IMR-90 (cell line): ENCODE results near the gene NDC80. TPM values are rescaled to one million over a fixed set of nuclear protein-coding genes. Genes with fewer than 3 reads are reported as not detected.

ENCODE experiments used
- ATAC-seq: fragments of 200-7000 bp; cut with Tn5 transposase; 2 replicates; pipeline ENCODE4 v1.9.1; 2020; ENCODE audit warnings: low read depth, mild to moderate bottlenecking, moderate library complexity
- BruUV-seq: library from RNA; stranded (reverse); fragments of 400-500 nt; replicated peaks from 2 replicates; lab custom pipeline; 2021; lab: Mats Ljungman, UMichigan
- CTCF ChIA-PET: fragments of 300-600 bp; formaldehyde crosslinking; extraction: SDS; loops from one replicate; lab custom pipeline; 2021; ENCODE audit warnings: antibody characterized with exemption; lab: Yijun Ruan, JAX
- POLR2A ChIA-PET: fragments of 300-600 bp; sonication (Branson Sonifier 250); formaldehyde crosslinking; loops from one replicate; lab custom pipeline; 2022; ENCODE audit warnings: antibody characterized with exemption; ENCODE audit not compliant: unreplicated experiment; lab: Charles Lee
- DNase-seq: peaks from one replicate; pipeline ENCODE4 v3.0.0; 2013
- H2AFZ ChIP-seq: replicated peaks from 2 replicates; pipeline ENCODE3; 2013; ENCODE audit warnings: low read length, mild to moderate bottlenecking; ENCODE audit not compliant: poor library complexity
- H2AK5ac ChIP-seq: 2 replicates; pipeline ENCODE4 v1.6.1; 2013; ENCODE audit warnings: low read depth, low read length, inconsistent platforms
- H2AK9ac ChIP-seq: replicated peaks from 2 replicates; pipeline ENCODE3; 2013; ENCODE audit warnings: mild to moderate bottlenecking, low read depth, low read length, moderate library complexity; ENCODE audit not compliant: poor library complexity
- H2BK120ac ChIP-seq: 2 replicates; pipeline ENCODE4 v1.6.1; 2013; ENCODE audit warnings: low read depth, low read length, inconsistent platforms
- H2BK15ac ChIP-seq: 3 replicates; pipeline ENCODE4 v1.6.1; 2013; ENCODE audit warnings: low read depth, low read length, inconsistent platforms
- H2BK20ac ChIP-seq: 2 replicates; pipeline ENCODE4 v1.6.1; 2013; ENCODE audit warnings: low read depth, mild to moderate bottlenecking, inconsistent platforms, low read length, moderate library complexity
- H2BK5ac ChIP-seq: 2 replicates; pipeline ENCODE4 v1.6.1; 2013; ENCODE audit warnings: mild to moderate bottlenecking, low read depth, low read length, inconsistent platforms; ENCODE audit not compliant: poor library complexity, severe bottlenecking
- H3K14ac ChIP-seq: replicated peaks from 2 replicates; pipeline ENCODE4 v1.6.1; 2013; ENCODE audit warnings: low read depth, low read length, inconsistent platforms
- H3K18ac ChIP-seq: 2 replicates; pipeline ENCODE4 v1.6.1; 2013; ENCODE audit warnings: low read depth, low read length, control low read depth
- H3K23ac ChIP-seq: 2 replicates; pipeline ENCODE4 v1.6.1; 2013; ENCODE audit warnings: low read depth, low read length, inconsistent platforms
- H3K27ac ChIP-seq: 2 replicates; pipeline ENCODE4 v1.5.1; 2013; ENCODE audit warnings: mild to moderate bottlenecking, control low read depth, low read length; ENCODE audit not compliant: insufficient read depth
- H3K27me3 ChIP-seq: 2 replicates; pipeline ENCODE4 v1.6.1; 2013; ENCODE audit warnings: low read length; ENCODE audit not compliant: control insufficient read depth, insufficient read depth
- H3K36me3 ChIP-seq: 2 replicates; pipeline ENCODE4 v1.6.1; 2013; ENCODE audit warnings: low read length, mixed read lengths; ENCODE audit not compliant: control insufficient read depth, insufficient read depth
- H3K4ac ChIP-seq: 2 replicates; pipeline ENCODE4 v1.6.1; 2013; ENCODE audit warnings: low read depth, low read length, inconsistent platforms
- H3K4me1 ChIP-seq: 2 replicates; pipeline ENCODE4 v1.6.1; 2013; ENCODE audit warnings: low read length, mixed read lengths; ENCODE audit not compliant: control insufficient read depth, insufficient read depth
- H3K4me2 ChIP-seq: 2 replicates; pipeline ENCODE4 v1.6.1; 2013; ENCODE audit warnings: low read depth, mild to moderate bottlenecking, control low read depth, low read length, moderate library complexity
- H3K4me3 ChIP-seq: 2 replicates; pipeline ENCODE4 v1.5.1; 2013; ENCODE audit warnings: low read depth, mild to moderate bottlenecking, control low read depth, low read length, moderate library complexity; ENCODE audit not compliant: insufficient read depth
- H3K56ac ChIP-seq: 2 replicates; pipeline ENCODE4 v1.6.1; 2013; ENCODE audit warnings: low read length, inconsistent platforms; ENCODE audit not compliant: insufficient read depth; ENCODE audit errors: extremely low read depth
- H3K79me1 ChIP-seq, 2 experiments: 2 replicates each; pipeline ENCODE4 v1.6.1; 2013; ENCODE audit warnings: low read length in 2 of 2, inconsistent platforms in 1 of 2, low read depth in 1 of 2
- H3K9ac ChIP-seq: 2 replicates; pipeline ENCODE4 v1.6.1; 2013; ENCODE audit warnings: low read depth, low read length, control low read depth
- H3K9me1 ChIP-seq: 2 replicates; pipeline ENCODE4 v1.6.1; 2013; ENCODE audit warnings: low read length, inconsistent platforms; ENCODE audit not compliant: insufficient read depth
- H3K9me3 ChIP-seq: 2 replicates; pipeline ENCODE4 v1.6.1; 2013; ENCODE audit warnings: low read length; ENCODE audit not compliant: control insufficient read depth, insufficient read depth
- H4K20me1 ChIP-seq: 2 replicates; pipeline ENCODE4 v1.6.1; 2013; ENCODE audit warnings: low read length, inconsistent platforms; ENCODE audit not compliant: insufficient read depth
- H4K5ac ChIP-seq: 2 replicates; pipeline ENCODE4 v1.6.1; 2013; ENCODE audit warnings: mild to moderate bottlenecking, low read depth, low read length, control low read depth
- H4K8ac ChIP-seq, 2 experiments: 2 replicates each; pipeline ENCODE4 v1.6.1; 2013; ENCODE audit warnings: low read depth in 2 of 2, low read length in 2 of 2, control low read depth in 1 of 2, inconsistent platforms in 1 of 2
- H4K91ac ChIP-seq: 2 replicates; pipeline ENCODE4 v1.6.1; 2013; ENCODE audit warnings: low read depth, low read length, inconsistent platforms; ENCODE audit not compliant: insufficient read depth
- BHLHE40 ChIP-seq: fragments of 150-350 bp; IDR thresholded peaks from 2 replicates; pipeline ENCODE4 v1.6.1; 2016; ENCODE audit warnings: mild to moderate bottlenecking, low read depth, low read length
- CEBPB ChIP-seq: IDR thresholded peaks from 2 replicates; pipeline ENCODE4 v1.6.1; 2012; ENCODE audit warnings: low read depth, low read length, improper control_type of control experiment
- CHD1 ChIP-seq: IDR thresholded peaks from 2 replicates; pipeline ENCODE4 v1.6.1; 2012; ENCODE audit warnings: low read depth, low read length, improper control_type of control experiment
- ELK1 ChIP-seq: fragments of 150-350 bp; IDR thresholded peaks from 2 replicates; pipeline ENCODE4 v1.6.1; 2016; ENCODE audit warnings: low read depth, mild to moderate bottlenecking, low read length, moderate library complexity, borderline replicate concordance
- FOS ChIP-seq: fragments of 150-350 bp; IDR thresholded peaks from 2 replicates; pipeline ENCODE4 v1.6.1; 2016; ENCODE audit warnings: low read depth, low read length
- MAFK ChIP-seq: IDR thresholded peaks from 2 replicates; pipeline ENCODE4 v1.6.1; 2012; ENCODE audit warnings: low read depth, low read length, improper control_type of control experiment
- MAZ ChIP-seq: IDR thresholded peaks from 2 replicates; pipeline ENCODE4 v1.6.1; 2012; ENCODE audit warnings: low read depth, mild to moderate bottlenecking, low read length, improper control_type of control experiment, moderate library complexity, borderline replicate concordance
- MXI1 ChIP-seq: IDR thresholded peaks from 2 replicates; pipeline ENCODE4 v1.6.1; 2012; ENCODE audit warnings: low read depth, mild to moderate bottlenecking, low read length, moderate library complexity, borderline replicate concordance
- NFE2L2 ChIP-seq: fragments of 150-350 bp; IDR thresholded peaks from 2 replicates; pipeline ENCODE4 v1.6.1; 2016; ENCODE audit warnings: low read depth, mild to moderate bottlenecking, low read length
- RAD21 ChIP-seq: IDR thresholded peaks from 2 replicates; pipeline ENCODE4 v1.6.1; 2012; ENCODE audit warnings: low read length, improper control_type of control experiment
- RCOR1 ChIP-seq: IDR thresholded peaks from 2 replicates; pipeline ENCODE4 v1.6.1; 2012; ENCODE audit warnings: mild to moderate bottlenecking, low read length, improper control_type of control experiment; ENCODE audit not compliant: insufficient replicate concordance
- RFX5 ChIP-seq: IDR thresholded peaks from 2 replicates; pipeline ENCODE4 v1.8.0; 2012; ENCODE audit warnings: low read depth, mild to moderate bottlenecking, low read length, moderate library complexity
- WGBS, 2 experiments: methylation state at CpG; one replicate each; pipeline versions ENCODE4 v1.1.5 to v1.1.7; 2013; ENCODE audit warnings: missing lambda C conversion rate in 2 of 2; ENCODE audit not compliant: insufficient read length in 1 of 2; ENCODE audit errors: extremely low coverage in 2 of 2; 5-methylcytosine and 5-hydroxymethylcytosine counted together
- dilution Hi-C: fragments of 300-500 bp; cut with HindIII; formaldehyde crosslinking; loops from one replicate; pipeline ENCODE4 v1.14.3; 2018; ENCODE audit warnings: low sequenced_read_pairs; ENCODE audit not compliant: unreplicated experiment
- in situ Hi-C: fragments of 300-500 bp; cut with MboI; formaldehyde crosslinking; loops from 3 replicates; pipeline ENCODE4 v1.14.3; 2019; ENCODE audit warnings: low sequenced_read_pairs, inconsistent platforms, mixed read lengths
- intact Hi-C: fragments of 100-400 bp; cut with micrococcal nuclease; formaldehyde crosslinking; loops from 2 replicates; pipeline ENCODE4 v1.10.0; 2022
- polyA plus RNA-seq, 3 experiments: library from polyadenylated mRNA; depleted of rRNA; stranded (reverse); fragments of >200 nt; gene quantifications; 2 replicates each; pipeline ENCODE4 v1.2.3, GENCODE V29; 2012; ENCODE audit warnings: low replicate concordance in 1 of 3
- total RNA-seq: library from RNA; depleted of rRNA; stranded (reverse); fragments of >200 nt; gene quantifications from 2 replicates; pipeline ENCODE4 v1.2.3, GENCODE V29; 2012
- TF ChIP-seq, protein P1 (sequence below): conservative IDR thresholded peaks from 2 replicates; pipeline ENCODE4 v1.5.1; 2012; ENCODE audit warnings: mild to moderate bottlenecking, low read depth, low read length, improper control_type of control experiment

Gene NDC80
- total and polyA plus RNA-seq, 2 of the 4 experiments (the other 2 are of a cell fraction): 11.8 to 15.5 TPM

- 0 out of 2 replicates have a peak, but pooled peaks cover 9% of the 10 kb centered on the region for H3K9me1 ChIP-seq
- no peak overlapping the region for H2AFZ ChIP-seq
- WGBS, 2 experiments: no CpG with 5 or more reads among the region's 10 CpGs
- H3K36me3 ChIP-seq: 0 out of 2 replicates have a peak, but pooled peaks cover 1% of the 10 kb centered on the region
- 0 out of 2 replicates have a peak overlapping the region, but pooled peaks have one; percentile 3 for H3K4me3 ChIP-seq
- H2BK120ac ChIP-seq: no peak overlapping the region
- in situ Hi-C loops (loop anchor here (25.0 kb wide), 1 partner anchor 1707 kb away; no protein-coding TSS in a partner anchor), dilution Hi-C loops (no loop called here), intact Hi-C loops (no loop called here)
- no peak overlapping the region for H4K91ac ChIP-seq
- H3K14ac ChIP-seq: no peak overlapping the region
- ChIA-PET POLR2A (no interaction called here), CTCF (no interaction called here)
- H3K27me3 ChIP-seq: no peaks in the 10 kb centered on the region
- H2BK20ac ChIP-seq: no peak overlapping the region
- peak overlapping the region; percentile 56; the same call in 1 of the 2 replicates for H2AK5ac ChIP-seq
- peak overlapping the region; percentile 76 for H3K4me2 ChIP-seq
- H3K9ac ChIP-seq: peak overlapping the region; percentile 49
- H2BK5ac ChIP-seq: no peak overlapping the region
- H2AK9ac ChIP-seq: no peak overlapping the region
- H3K18ac ChIP-seq: no peak overlapping the region
- DNase-seq: no peak
- no peak overlapping the region for H3K56ac ChIP-seq
- no TSS peak for BruUV-seq
- ATAC-seq: no peak
- peak overlapping the region; percentile 57 for H3K23ac ChIP-seq
- H3K79me1 ChIP-seq: peaks cover 32 to 54% of the 10 kb centered on the region in 2 experiments; a peak in 3 of 4 replicates
- H4K5ac ChIP-seq: no peak overlapping the region
- no peaks in the 10 kb centered on the region for H3K9me3 ChIP-seq
- no peaks in the 10 kb centered on the region for H4K20me1 ChIP-seq
- H3K4me1 ChIP-seq: peaks cover 5% of the 10 kb centered on the region
- H4K8ac ChIP-seq: peak overlapping the region in 1 of 2 experiments; percentile 98; a peak in 1 of 4 replicates
- no peak overlapping the region for H2BK15ac ChIP-seq
- no peak overlapping the region for H3K4ac ChIP-seq
- H3K27ac ChIP-seq: no peak overlapping the region; the same call in 1 of the 2 replicates
- no peak for TF ChIP-seq CHD1
- no peak for TF ChIP-seq CEBPB
- TF ChIP-seq RFX5: no peak
- no peak for TF ChIP-seq MXI1
- TF ChIP-seq, protein P1, sequence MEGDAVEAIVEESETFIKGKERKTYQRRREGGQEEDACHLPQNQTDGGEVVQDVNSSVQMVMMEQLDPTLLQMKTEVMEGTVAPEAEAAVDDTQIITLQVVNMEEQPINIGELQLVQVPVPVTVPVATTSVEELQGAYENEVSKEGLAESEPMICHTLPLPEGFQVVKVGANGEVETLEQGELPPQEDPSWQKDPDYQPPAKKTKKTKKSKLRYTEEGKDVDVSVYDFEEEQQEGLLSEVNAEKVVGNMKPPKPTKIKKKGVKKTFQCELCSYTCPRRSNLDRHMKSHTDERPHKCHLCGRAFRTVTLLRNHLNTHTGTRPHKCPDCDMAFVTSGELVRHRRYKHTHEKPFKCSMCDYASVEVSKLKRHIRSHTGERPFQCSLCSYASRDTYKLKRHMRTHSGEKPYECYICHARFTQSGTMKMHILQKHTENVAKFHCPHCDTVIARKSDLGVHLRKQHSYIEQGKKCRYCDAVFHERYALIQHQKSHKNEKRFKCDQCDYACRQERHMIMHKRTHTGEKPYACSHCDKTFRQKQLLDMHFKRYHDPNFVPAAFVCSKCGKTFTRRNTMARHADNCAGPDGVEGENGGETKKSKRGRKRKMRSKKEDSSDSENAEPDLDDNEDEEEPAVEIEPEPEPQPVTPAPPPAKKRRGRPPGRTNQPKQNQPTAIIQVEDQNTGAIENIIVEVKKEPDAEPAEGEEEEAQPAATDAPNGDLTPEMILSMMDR: no peak
- no peak for TF ChIP-seq RAD21
- no peak for TF ChIP-seq MAZ
- TF ChIP-seq BHLHE40: no peak
- no peak for TF ChIP-seq NFE2L2
- TF ChIP-seq MAFK: no peak
- TF ChIP-seq ELK1: no peak
- TF ChIP-seq RCOR1: no peak
- no peak for TF ChIP-seq FOS
These were observed 1.8 kb upstream of the NDC80 start for GRCh38 chr18:2569338-2570207.
